HL-60/S4 treated with phorbol 12-myristate 13-acetate at 8.2 ng/mL for 4 days and 3 days (cell line): ENCODE results near the gene CMAS.

Experiments
- in situ Hi-C: fragments of 300-500 bp; cut with MboI; formaldehyde crosslinking; loops from 2 replicates; pipeline ENCODE4 v1.15.0; 2022; ENCODE audit warnings: low sequenced_read_pairs

Gene CMAS

GRCh38 chr12:22105542-22105941 lies 59.5 kb downstream of the CMAS start:
- in situ Hi-C loops, result no loop called here

- in situ Hi-C loops, result no loop called here
Observed at GRCh38 chr12:22110176-22110575, 64.2 kb downstream of the CMAS start.
